Esophagus squamous epithelium (tissue), 5 donors: ENCODE measurements around the gene AQP6. TPM values are rescaled to one million over a fixed set of nuclear protein-coding genes. Genes with fewer than 3 reads are reported as not detected.

Source experiments
- DNase-seq: peaks from one replicate; lab custom pipeline; 2025; lab: John Stamatoyannopoulos, UW
- H3K27ac ChIP-seq, 4 donors: fragments of 200-600 bp; sonication (generic); one replicate each; pipeline ENCODE4 v1.5.1; 2016 to 2019; ENCODE audit warnings: mild to moderate bottlenecking in 1 of 4
- H3K27me3 ChIP-seq, 4 donors: fragments of 200-600 bp; sonication (generic); 1 replicate in 3 of 4; 2 replicates in 1 of 4; pipeline versions ENCODE4 v1.5.1 to v1.6.0; 2017 to 2021; ENCODE audit warnings: antibody characterized with exemption in 1 of 4
- H3K36me3 ChIP-seq, 3 donors: fragments of 200-600 bp; sonication (generic); one replicate each; pipeline ENCODE4 v1.5.1; 2016 to 2019
- H3K4me1 ChIP-seq, 3 donors: fragments of 200-600 bp; sonication (generic); one replicate each; pipeline ENCODE4 v1.5.1; 2017 to 2019
- H3K4me3 ChIP-seq, 4 donors: fragments of 200-600 bp; sonication (generic); 1 replicate in 3 of 4; 2 replicates in 1 of 4; pipeline ENCODE4 v1.5.1; 2016 to 2019; ENCODE audit warnings: mild to moderate bottlenecking in 2 of 4, moderate library complexity in 1 of 4
- H3K9me3 ChIP-seq, 3 donors: fragments of 200-600 bp; sonication (generic); one replicate each; pipeline ENCODE4 v1.5.1; 2016 to 2019
- CTCF ChIP-seq, 6 experiments: fragments of 450-650 bp in 4 of 6; fragments of 200-600 bp in 2 of 6; sonication (generic) in 2 of 6; IDR thresholded peaks; one replicate each; pipeline ENCODE4 v1.5.1; 2016 to 2019; ENCODE audit warnings: antibody characterized with exemption in 6 of 6, mild to moderate bottlenecking in 4 of 6, moderate library complexity in 4 of 6
- POLR2A ChIP-seq, 4 donors: fragments of 450-650 bp; IDR thresholded peaks; one replicate each; pipeline ENCODE4 v1.6.1; 2017; ENCODE audit warnings: antibody characterized with exemption in 4 of 4, mild to moderate bottlenecking in 4 of 4, moderate library complexity in 3 of 4
- WGBS, 2 donors: methylation state at CpG; one replicate each; pipeline ENCODE4 v1.1.5; 2018; 5-methylcytosine and 5-hydroxymethylcytosine counted together
- intact Hi-C: fragments of 100-400 bp; cut with DNase I; formaldehyde crosslinking; loops from one replicate; pipeline ENCODE4 v1.15.0; 2022
- total RNA-seq, 4 donors: library from RNA; depleted of rRNA; stranded (reverse); fragments of >200 nt; gene quantifications; one replicate each; pipeline ENCODE4 v1.1.0, GENCODE V29; 2016
- donor health status: DM: yes; HTN: yes; CAD: no.

AQP6 gene
- total RNA-seq, 4 donors from 2014 or later, result not detected

GRCh38 chr12:49950273-49951251 lies 22.2 kb upstream of the AQP6 start, which contains the start of gene AQP2:
AQP2 (plus strand) TSS chr12:49950737; CDS start chr12:49950831, 94 bp downstream.
- WGBS, 2 donors, result 93% methylated on average over 16 to 20 of the region's 32 CpGs
- intact Hi-C loops, result no loop called here
- Histone ChIP-seq H3K27ac (no peak within 1 kb of the TSS), H3K9me3 (no peaks in the 10 kb centered on the region), H3K4me3 (no peak within 1 kb of the TSS), H3K27me3 (peaks cover 2 to 51% (median 7%) of the 10 kb centered on the region in 4 donors), H3K36me3 (no peaks in the 10 kb centered on the region), H3K4me1 (peaks cover 7 to 30% (median 10%) of the 10 kb centered on the region in 3 donors)
- DNase-seq, result no peak
- TF ChIP-seq POLR2A (IDR thresholded peaks at IDR 0.05) (no peak), CTCF (IDR thresholded peaks at IDR 0.05) (no peak)

- H3K9me3 ChIP-seq, result no peaks in the 10 kb centered on the region
- intact Hi-C loops, result no loop called here
- peaks cover 6 to 23% (median 7%) of the 10 kb centered on the region in 3 donors for H3K4me1 ChIP-seq
- TF ChIP-seq CTCF (IDR thresholded peaks at IDR 0.05) (no peak), POLR2A (IDR thresholded peaks at IDR 0.05) (no peak)
- H3K27me3 ChIP-seq, result peaks cover 4 to 62% (median 9%) of the 10 kb centered on the region in 4 donors
- no peaks in the 10 kb centered on the region for H3K36me3 ChIP-seq
- no peak overlapping the region for H3K4me3 ChIP-seq
- WGBS, 2 donors, result 74 to 75% methylated on average over 7 to 10 of the region's 14 CpGs
- no peak overlapping the region for H3K27ac ChIP-seq
- no peak for DNase-seq
Measured at GRCh38 chr12:49951411-49952240, 21.1 kb upstream of the AQP6 start.

DNA sequence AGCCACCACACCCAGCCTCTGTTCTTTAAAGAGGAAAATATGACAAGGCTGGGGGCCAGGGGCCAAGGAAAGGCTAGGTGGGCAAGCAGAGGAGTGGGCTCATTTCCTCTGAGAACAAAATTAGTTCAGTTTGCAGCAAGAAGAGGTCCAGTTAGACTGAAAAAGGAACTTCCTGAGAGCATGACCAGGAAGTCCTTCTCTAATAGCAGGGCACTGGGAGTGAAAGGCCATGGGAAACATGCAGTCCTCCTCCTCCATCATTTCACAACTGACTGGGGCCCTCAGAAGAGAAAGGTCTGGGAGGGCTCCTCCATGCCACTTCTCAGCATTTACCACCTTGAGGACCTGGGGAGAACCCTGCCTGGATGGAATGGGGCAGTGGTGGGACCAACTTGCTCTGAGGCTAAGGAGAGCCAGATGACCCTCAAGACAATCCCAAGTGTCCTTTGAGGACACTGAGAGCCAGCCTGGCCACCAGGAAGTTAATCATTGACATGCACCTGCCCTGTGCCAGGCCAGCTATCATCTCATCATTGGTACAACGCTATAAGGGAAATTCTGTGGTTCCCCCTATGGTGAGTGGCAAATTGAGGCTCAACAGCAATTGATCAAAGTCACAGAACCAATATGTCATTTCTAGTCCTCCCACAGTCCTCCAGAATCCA lies 20.2 kb upstream of the AQP6 start:
- TF ChIP-seq POLR2A (IDR thresholded peaks at IDR 0.05), result no peak
- no peak for TF ChIP-seq CTCF (IDR thresholded peaks at IDR 0.05)
- intact Hi-C loops, result no loop called here
- H3K27ac ChIP-seq, result no peak overlapping the region
- H3K4me3 ChIP-seq, result no peak overlapping the region
- H3K4me1 ChIP-seq, result peaks cover 6 to 21% (median 7%) of the 10 kb centered on the region in 3 donors
- H3K27me3 ChIP-seq, result peaks cover 4 to 71% (median 9%) of the 10 kb centered on the region in 4 donors
- H3K9me3 ChIP-seq, result no peaks in the 10 kb centered on the region
- no peaks in the 10 kb centered on the region for H3K36me3 ChIP-seq
- no peak for DNase-seq
- WGBS, 2 donors, result 67 to 88% methylated on average over 1 of the region's 1 CpG

DNA sequence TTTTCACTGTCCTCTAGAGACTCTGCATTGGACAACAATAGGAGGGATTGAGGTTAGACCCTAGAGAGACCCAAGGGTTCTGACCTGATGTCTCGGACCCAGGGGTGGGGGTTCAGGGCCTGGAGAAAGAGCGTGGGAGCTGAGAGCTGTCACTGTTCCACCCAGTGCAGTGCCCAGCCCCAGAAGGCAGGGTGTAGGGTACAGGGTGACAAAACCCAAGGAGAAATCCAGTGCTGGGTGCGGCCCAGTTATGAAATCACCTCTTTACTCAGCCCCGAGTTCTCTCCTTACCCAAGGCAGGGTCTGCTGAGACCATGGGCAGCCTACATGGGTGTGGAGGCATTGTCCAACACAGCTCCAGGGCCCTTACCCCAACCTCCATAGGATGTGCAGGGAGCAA lies 19.6 kb upstream of the AQP6 start:
- Histone ChIP-seq H3K27ac (no peak overlapping the region), H3K4me3 (no peak overlapping the region), H3K9me3 (no peaks in the 10 kb centered on the region), H3K4me1 (peaks cover 6 to 18% (median 7%) of the 10 kb centered on the region in 3 donors), H3K27me3 (peaks cover 4 to 77% (median 9%) of the 10 kb centered on the region in 4 donors), H3K36me3 (no peaks in the 10 kb centered on the region)
- 80% methylated on average over 1 of the region's 4 CpGs; no CpG with 5 or more reads in 1 of the 2 donors for WGBS, 2 donors
- intact Hi-C loops, result no loop called here
- TF ChIP-seq POLR2A (IDR thresholded peaks at IDR 0.05) (no peak), CTCF (IDR thresholded peaks at IDR 0.05) (no peak)
- DNase-seq, result no peak
